ENCODE results near the gene ITGB8.

DNA sequence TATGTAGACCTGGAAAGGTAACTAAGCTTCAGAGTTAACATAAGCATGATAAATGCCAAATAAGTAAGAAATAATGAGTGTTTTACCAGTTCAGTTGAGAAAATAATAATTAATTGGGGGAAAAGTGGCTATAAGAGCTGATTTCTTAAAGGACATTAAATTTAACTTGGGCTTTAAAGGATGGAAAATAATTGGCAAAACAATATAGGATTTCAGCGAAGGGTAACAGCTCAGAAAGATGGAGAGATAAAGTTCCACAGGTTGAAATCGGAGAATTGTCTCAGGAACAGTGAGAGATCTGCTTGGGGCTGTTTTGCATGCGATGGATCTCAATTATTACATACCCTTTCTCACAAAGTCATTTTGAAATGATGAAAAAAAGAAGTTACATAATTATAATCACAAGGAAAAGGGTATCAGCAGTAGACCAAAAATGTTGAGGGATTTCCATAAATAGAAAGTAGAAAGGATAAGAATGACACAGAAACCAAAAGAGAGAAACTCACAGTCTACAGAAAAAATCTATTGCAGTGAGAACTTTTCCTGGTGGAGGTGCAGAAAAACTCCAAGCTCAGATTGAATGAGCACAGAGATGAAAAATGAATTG is 40.1 kb upstream of the ITGB8 start:
- TF ChIP-seq CTCF (IDR thresholded peaks at IDR 0.05 in 2 of 3, conservative IDR thresholded peaks at IDR 0.05 in 1 of 3; ENCODE audit: borderline replicate concordance in 1 of 3, insufficient read depth in 1 of 3, low read depth in 2 of 3, low read length in 2 of 3): no peak
- TF ChIP-seq CEBPB (IDR thresholded peaks at IDR 0.05; ENCODE audit: low read depth): no peak
- no peak for TF ChIP-seq POLR2A (IDR thresholded peaks at IDR 0.05; ENCODE audit: borderline replicate concordance, extremely low read depth, insufficient read depth, insufficient read length)
- no peak for TF ChIP-seq POLR2AphosphoS5 (IDR thresholded peaks at IDR 0.05; ENCODE audit: low read depth, low read length)
- no peak for TF ChIP-seq TCF7L2 (IDR thresholded peaks at IDR 0.05; ENCODE audit: borderline replicate concordance, extremely low read depth, insufficient read depth, insufficient read length)
- no peak for TF ChIP-seq ZFX (IDR thresholded peaks at IDR 0.05)
- TF ChIP-seq SP1 (IDR thresholded peaks at IDR 0.05; ENCODE audit: low read depth): no peak
- no peak for TF ChIP-seq JUND (IDR thresholded peaks at IDR 0.05)
- TF ChIP-seq SIN3A (IDR thresholded peaks at IDR 0.05; ENCODE audit: low read depth): no peak
- TF ChIP-seq EZH2phosphoT487 (IDR thresholded peaks at IDR 0.05; ENCODE audit: borderline replicate concordance): no peak
- TF ChIP-seq YY1 (IDR thresholded peaks at IDR 0.05; ENCODE audit: extremely low read depth, insufficient replicate concordance, low read depth, low read length): no peak
- TF ChIP-seq EZH2 (IDR thresholded peaks at IDR 0.05): no peak
